Omental fat pad (tissue), 4 donors: ENCODE measurements around the gene SUV39H1. TPM values are rescaled to one million over a fixed set of nuclear protein-coding genes. Genes with fewer than 3 reads are reported as not detected.
A peak's percentile ranks its signal among the peaks of the same experiment; 100 is the strongest.

ENCODE experiments used
- ATAC-seq: fragments of 150-250 bp; one replicate; pipeline ENCODE4 v1.9.1; 2016; ENCODE audit warnings: mild to moderate bottlenecking, moderate library complexity; ENCODE audit not compliant: low FRiP score
- DNase-seq: peaks from one replicate; pipeline ENCODE4 v3.0.0-alpha.2; 2019; ENCODE audit warnings: low spot score
- total RNA-seq, 4 donors: library from RNA; depleted of rRNA; stranded (reverse); fragments of >200 nt; gene quantifications; one replicate each; pipeline ENCODE4 v1.1.0, GENCODE V29; 2016
- TF ChIP-seq, protein P1 (sequence below), 3 donors: fragments of 450-650 bp; IDR thresholded peaks; one replicate each; pipeline ENCODE4 v1.5.1; 2016 to 2017; ENCODE audit warnings: antibody characterized with exemption in 3 of 3, mild to moderate bottlenecking in 3 of 3, moderate library complexity in 2 of 3

Gene SUV39H1
- total RNA-seq, 4 donors from 2014 or later, result 4.2 to 8.1 (median 5.5) TPM

DNA sequence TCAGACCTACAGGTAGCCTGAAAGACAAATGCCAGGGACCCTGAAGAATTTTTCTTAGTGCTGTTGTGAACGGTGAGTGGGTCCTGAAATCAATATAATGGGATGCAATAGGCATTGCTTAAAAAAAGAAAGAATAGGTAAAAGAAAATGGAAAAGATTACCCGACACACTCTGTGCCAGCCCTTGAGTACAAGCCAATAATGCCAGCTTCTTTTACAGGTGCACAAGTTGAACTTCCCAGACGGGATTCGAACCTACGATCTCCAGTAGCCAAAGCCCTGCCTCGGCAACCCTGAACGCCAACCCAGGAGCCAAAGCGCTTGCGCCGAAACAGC lies 40.3 kb downstream of the SUV39H1 start:
- no peak for ATAC-seq
- no peak for DNase-seq
- TF ChIP-seq, protein P1, sequence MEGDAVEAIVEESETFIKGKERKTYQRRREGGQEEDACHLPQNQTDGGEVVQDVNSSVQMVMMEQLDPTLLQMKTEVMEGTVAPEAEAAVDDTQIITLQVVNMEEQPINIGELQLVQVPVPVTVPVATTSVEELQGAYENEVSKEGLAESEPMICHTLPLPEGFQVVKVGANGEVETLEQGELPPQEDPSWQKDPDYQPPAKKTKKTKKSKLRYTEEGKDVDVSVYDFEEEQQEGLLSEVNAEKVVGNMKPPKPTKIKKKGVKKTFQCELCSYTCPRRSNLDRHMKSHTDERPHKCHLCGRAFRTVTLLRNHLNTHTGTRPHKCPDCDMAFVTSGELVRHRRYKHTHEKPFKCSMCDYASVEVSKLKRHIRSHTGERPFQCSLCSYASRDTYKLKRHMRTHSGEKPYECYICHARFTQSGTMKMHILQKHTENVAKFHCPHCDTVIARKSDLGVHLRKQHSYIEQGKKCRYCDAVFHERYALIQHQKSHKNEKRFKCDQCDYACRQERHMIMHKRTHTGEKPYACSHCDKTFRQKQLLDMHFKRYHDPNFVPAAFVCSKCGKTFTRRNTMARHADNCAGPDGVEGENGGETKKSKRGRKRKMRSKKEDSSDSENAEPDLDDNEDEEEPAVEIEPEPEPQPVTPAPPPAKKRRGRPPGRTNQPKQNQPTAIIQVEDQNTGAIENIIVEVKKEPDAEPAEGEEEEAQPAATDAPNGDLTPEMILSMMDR (IDR thresholded peaks at IDR 0.05), result no peak

DNA sequence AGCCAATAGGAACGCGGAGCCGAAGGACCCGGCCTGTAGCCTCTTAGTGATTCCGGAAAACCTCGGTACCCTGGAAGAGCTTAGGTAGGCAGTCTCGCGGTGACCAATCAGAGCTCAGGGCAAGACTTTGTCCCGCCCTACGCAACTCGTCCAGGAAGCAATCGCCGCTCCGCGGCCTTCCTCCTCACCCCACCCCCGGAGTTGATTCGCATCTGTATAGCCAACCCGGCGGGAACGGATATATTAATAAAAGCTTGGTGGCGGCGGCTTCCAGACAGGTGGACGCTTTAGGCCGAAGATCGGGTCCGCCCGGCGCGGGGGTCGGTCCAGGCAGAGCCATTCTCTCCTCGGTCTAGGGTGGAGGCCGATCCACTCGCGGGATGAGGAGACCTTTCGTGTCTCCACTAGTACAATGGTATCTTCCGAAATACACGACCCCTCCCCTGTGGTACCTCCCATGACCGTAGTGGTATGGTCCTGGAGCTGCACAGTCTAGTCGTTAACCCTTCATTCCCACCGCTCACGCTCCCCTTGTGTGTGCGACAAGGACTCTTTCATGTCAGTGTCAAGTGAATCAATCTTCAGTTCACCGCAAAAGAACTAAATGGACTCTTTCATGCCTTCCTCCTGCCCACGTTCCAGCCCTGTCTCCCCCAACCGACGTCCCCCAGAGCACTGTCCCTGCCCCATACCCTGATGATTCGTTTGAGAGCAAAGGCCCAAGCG lies 40.8 kb downstream of the SUV39H1 start:
- peak; percentile 51 for DNase-seq
- peak; percentile 98 for ATAC-seq
- TF ChIP-seq, protein P1 (IDR thresholded peaks at IDR 0.05), result no peak

DNA sequence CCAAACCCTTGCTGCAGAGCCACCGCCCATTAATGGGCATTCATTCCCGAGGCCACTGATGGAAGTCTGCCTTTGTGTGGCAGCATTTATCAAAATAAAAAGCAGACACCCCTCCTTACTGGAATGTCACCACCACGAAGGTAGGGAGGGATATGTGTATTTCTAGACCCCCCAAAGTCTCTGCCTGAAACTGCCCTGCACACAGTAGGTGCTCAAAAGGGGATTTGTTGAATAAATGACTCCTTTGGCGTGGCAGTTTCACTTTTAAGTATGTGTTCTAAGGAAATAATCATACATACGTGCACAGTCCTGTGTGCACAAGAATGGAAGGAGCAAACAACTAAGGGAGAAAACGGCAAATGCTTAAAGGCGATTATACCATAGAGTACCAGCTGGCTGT lies 41.4 kb downstream of the SUV39H1 start:
- no peak for DNase-seq
- ATAC-seq, result no peak
- TF ChIP-seq, protein P1 (IDR thresholded peaks at IDR 0.05), result no peak

DNA sequence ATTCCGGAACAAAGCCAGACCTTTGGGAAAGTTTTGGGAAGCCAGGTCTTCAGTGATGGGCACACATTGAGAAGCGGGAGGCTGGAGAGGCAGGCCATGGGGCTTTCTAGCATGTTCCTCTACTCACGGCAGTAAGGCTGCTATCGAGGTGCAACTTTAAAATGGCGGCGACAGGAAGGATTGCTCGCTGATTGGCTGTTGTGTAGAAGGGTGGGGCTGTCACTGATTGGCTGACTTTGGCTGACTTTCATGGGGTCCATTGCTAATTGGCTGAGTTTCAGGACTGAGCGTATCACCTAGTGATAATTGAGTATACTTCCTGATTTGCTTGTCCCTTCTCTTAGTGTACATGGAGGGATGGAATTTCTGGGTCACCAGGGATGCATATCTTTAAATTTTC lies 45.3 kb downstream of the SUV39H1 start:
- ATAC-seq (no peak), DNase-seq (no peak)
- TF ChIP-seq, protein P1 (IDR thresholded peaks at IDR 0.05), result no peak

DNA sequence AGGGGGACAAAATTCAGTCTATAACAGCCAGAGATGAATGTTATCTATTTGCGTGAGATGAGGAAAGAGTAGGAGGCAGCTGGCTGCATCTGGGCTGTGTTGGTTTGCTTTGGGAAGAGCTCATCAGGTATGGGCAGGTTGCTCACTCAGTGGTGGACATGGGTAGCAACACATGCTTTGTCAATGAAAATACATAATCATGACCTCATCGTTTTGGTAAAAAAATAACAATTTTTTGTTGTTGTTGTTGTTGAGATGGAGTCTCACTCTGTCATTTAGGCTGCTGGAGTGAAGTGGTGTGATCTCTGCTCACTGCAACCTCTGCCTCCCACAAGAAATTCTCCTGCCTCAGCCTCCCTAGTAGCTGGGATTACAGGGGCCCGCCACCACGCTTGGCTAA lies 48.7 kb downstream of the SUV39H1 start:
- TF ChIP-seq, protein P1 (IDR thresholded peaks at IDR 0.05), result no peak
- DNase-seq, result no peak
- no peak for ATAC-seq

DNA sequence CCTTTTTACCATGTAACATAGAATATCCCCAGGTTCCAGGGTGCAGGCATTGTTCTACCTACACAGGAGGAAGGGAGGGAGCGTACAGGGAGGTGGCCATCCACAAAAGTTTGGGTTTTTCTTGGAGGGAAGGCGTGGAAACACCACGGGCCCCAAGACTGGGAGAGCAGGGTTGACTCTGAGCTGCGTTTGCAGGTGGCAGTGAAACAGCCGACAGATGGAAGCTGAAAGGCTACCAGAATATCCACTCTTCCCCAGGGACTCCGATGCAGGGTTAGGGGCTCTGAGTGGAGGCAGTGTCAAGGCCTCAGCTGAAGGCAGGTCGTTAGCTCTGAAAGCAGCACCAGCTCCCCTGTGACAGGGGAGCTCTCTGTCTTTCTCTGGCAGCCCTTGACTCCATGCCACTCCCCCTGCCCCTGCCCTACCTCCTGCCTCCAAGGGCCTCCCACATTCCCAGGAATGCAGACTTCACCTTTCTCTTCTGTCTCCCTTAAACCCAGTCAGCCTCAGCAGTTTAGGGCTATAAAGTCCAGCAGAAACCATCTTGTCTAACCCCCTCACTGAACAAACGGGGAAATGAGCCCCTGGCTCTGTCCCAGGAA lies 51.0 kb downstream of the SUV39H1 start:
- TF ChIP-seq, protein P1 (IDR thresholded peaks at IDR 0.05), result no peak
- ATAC-seq, result no peak
- no peak for DNase-seq

DNA sequence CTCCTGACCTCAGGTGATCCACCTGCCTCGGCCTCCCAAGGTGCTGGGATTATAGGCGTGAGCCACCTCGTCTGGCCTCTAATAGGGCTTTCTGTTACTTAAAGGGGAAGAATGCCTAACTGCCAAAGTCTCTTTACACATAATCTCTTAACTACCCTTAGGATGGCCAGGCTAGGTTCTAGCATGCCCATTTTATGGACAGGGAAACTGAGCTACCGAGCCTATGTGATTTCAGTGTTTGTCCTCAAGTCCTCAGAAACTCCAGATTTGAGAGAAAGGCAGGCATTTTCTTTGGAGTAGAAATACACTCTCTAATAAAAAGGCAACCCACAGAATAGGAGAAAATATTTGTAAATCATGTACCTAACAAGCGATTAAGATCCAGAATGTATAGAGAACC lies 52.6 kb downstream of the SUV39H1 start:
- TF ChIP-seq, protein P1 (IDR thresholded peaks at IDR 0.05), result no peak
- DNase-seq (no peak), ATAC-seq (no peak)
